T-helper 17 cell (primary cell): ENCODE data around the gene LILRA6. TPM values are rescaled to one million over a fixed set of nuclear protein-coding genes. Genes with fewer than 3 reads are reported as not detected.
"Not testable (repeated sequence)": the region's sequence is repeated elsewhere in the genome, so short reads cannot be mapped to it uniquely, and the experiment has no call there.

Source experiments
- ATAC-seq: fragments of 150-1000 bp; cut with Tn5 transposase; 2 replicates; pipeline ENCODE4 v1.10.0; 2021; ENCODE audit warnings: mild to moderate bottlenecking, moderate library complexity
- DNase-seq, 3 donors: peaks; one replicate each; pipeline versions ENCODE4 v3.0.0 to v3.0.0-alpha.2; 2020 to 2021
- H3K9me3 ChIP-seq: one replicate; pipeline ENCODE4 v1.7.0; 2013; ENCODE audit warnings: low read length, mild to moderate bottlenecking; ENCODE audit not compliant: control insufficient read depth, poor library complexity, severe bottlenecking
- H3K27ac Mint-ChIP-seq: one replicate; pipeline ENCODE4 v1.8.0; 2022; ENCODE audit warnings: mild to moderate bottlenecking, moderate library complexity, mixed read lengths
- H3K27me3 Mint-ChIP-seq: one replicate; pipeline ENCODE4 v1.8.0; 2022; ENCODE audit warnings: mixed read lengths
- H3K36me3 Mint-ChIP-seq: one replicate; pipeline ENCODE4 v1.8.0; 2022; ENCODE audit warnings: low read depth, mixed read lengths
- H3K4me1 Mint-ChIP-seq: one replicate; pipeline ENCODE4 v1.8.0; 2022; ENCODE audit warnings: mild to moderate bottlenecking, mixed read lengths
- H3K4me3 Mint-ChIP-seq: one replicate; pipeline ENCODE4 v1.8.0; 2022; ENCODE audit warnings: mild to moderate bottlenecking, moderate library complexity, mixed read lengths
- total RNA-seq, 4 donors: library from RNA in 2 of 4; stranded (reverse) in 2 of 4; gene quantifications; one replicate each; pipeline ENCODE4 v1.2.3 and lab custom pipeline; 2022 to 2026

The LILRA6 gene
- total RNA-seq (1 to 10 TPM in 1 of 2 donors, under 1 TPM in 1; 0.91 to 2.4 TPM), total RNA-seq (lab: John Stamatoyannopoulos, UW) (0.15 to 0.46 reads per million in 2 donors)

- peak within 1 kb of the TSS; percentile 27 for H3K27ac Mint-ChIP-seq
- ATAC-seq: peak; percentile 60
- not testable (repeated sequence) for DNase-seq, H3K27me3 Mint-ChIP-seq, H3K36me3 Mint-ChIP-seq, H3K4me1 Mint-ChIP-seq, H3K9me3 ChIP-seq
- peak within 1 kb of the TSS; percentile 19 for H3K4me3 Mint-ChIP-seq
These were observed at the start of gene LILRA6 for GRCh38 chr19:54242646-54243045. LILRA6 (minus strand) TSS chr19:54242790.

- not testable (repeated sequence) for ATAC-seq, H3K27ac Mint-ChIP-seq, DNase-seq, H3K36me3 Mint-ChIP-seq, H3K4me1 Mint-ChIP-seq, H3K4me3 Mint-ChIP-seq, H3K9me3 ChIP-seq
- H3K27me3 Mint-ChIP-seq: peaks cover 53% of the 10 kb centered on the region
These were observed 46.6 kb upstream of the LILRA6 start for GRCh38 chr19:54289160-54289559.

- H3K9me3 ChIP-seq: no peaks in the 10 kb centered on the region
- DNase-seq (no peak), ATAC-seq (no peak)
- H3K4me1 Mint-ChIP-seq: peaks cover 7% of the 10 kb centered on the region
- H3K27ac Mint-ChIP-seq: no peak overlapping the region
- peaks cover 57% of the 10 kb centered on the region for H3K27me3 Mint-ChIP-seq
- H3K36me3 Mint-ChIP-seq: peaks cover 6% of the 10 kb centered on the region
- H3K4me3 Mint-ChIP-seq: no peak overlapping the region
These were observed 44.9 kb upstream of the LILRA6 start for GRCh38 chr19:54287456-54287855.

GRCh38 chr19:54286283-54286682, 43.7 kb upstream of the LILRA6 start:
- H3K27ac Mint-ChIP-seq, H3K36me3 Mint-ChIP-seq, H3K9me3 ChIP-seq, H3K4me3 Mint-ChIP-seq, DNase-seq, ATAC-seq: not testable (repeated sequence)
- Mint-ChIP-seq H3K4me1 (peaks cover 11% of the 10 kb centered on the region), H3K27me3 (peaks cover 67% of the 10 kb centered on the region)

- H3K4me3 Mint-ChIP-seq, H3K36me3 Mint-ChIP-seq, H3K9me3 ChIP-seq, DNase-seq, H3K27ac Mint-ChIP-seq: not testable (repeated sequence)
- Mint-ChIP-seq H3K27me3 (peaks cover 72% of the 10 kb centered on the region), H3K4me1 (peaks cover 13% of the 10 kb centered on the region)
- ATAC-seq: peak; percentile 67
These were observed 43.0 kb upstream of the LILRA6 start for GRCh38 chr19:54285427-54286056.

GRCh38 chr19:54282686-54283470, 40.3 kb upstream of the LILRA6 start:
- no peak overlapping the region for H3K4me3 Mint-ChIP-seq
- no peaks in the 10 kb centered on the region for H3K9me3 ChIP-seq
- DNase-seq (no peak), ATAC-seq (no peak)
- H3K4me1 Mint-ChIP-seq: peaks cover 11% of the 10 kb centered on the region
- H3K27ac Mint-ChIP-seq: no peak overlapping the region
- peaks cover 77% of the 10 kb centered on the region for H3K27me3 Mint-ChIP-seq
- peaks cover 6% of the 10 kb centered on the region for H3K36me3 Mint-ChIP-seq

GRCh38 chr19:54281729-54282075, 39.1 kb upstream of the LILRA6 start:
- not testable (repeated sequence) for ATAC-seq, H3K27ac Mint-ChIP-seq, DNase-seq, H3K36me3 Mint-ChIP-seq, H3K4me3 Mint-ChIP-seq, H3K9me3 ChIP-seq
- peaks cover 11% of the 10 kb centered on the region for H3K4me1 Mint-ChIP-seq
- peaks cover 67% of the 10 kb centered on the region for H3K27me3 Mint-ChIP-seq

GRCh38 chr19:54281007-54281728, 38.6 kb upstream of the LILRA6 start, which contains the start of gene LILRB2:
LILRB2 (minus strand) TSS chr19:54281110; CDS start chr19:54280496, 614 bp downstream.
- no peak for ATAC-seq

GRCh38 chr19:54280441-54280840, 37.9 kb upstream of the LILRA6 start:
- not testable (repeated sequence) for DNase-seq, H3K27ac Mint-ChIP-seq, ATAC-seq, H3K9me3 ChIP-seq, H3K36me3 Mint-ChIP-seq, H3K4me3 Mint-ChIP-seq
- H3K27me3 Mint-ChIP-seq: peaks cover 75% of the 10 kb centered on the region
- H3K4me1 Mint-ChIP-seq: peaks cover 11% of the 10 kb centered on the region

More at GRCh38 chr19:54281007-54281728, 38.6 kb upstream of the LILRA6 start, which contains the start of gene LILRB2:
- no peaks in the 10 kb centered on the region for H3K9me3 ChIP-seq
- peaks cover 11% of the 10 kb centered on the region for H3K4me1 Mint-ChIP-seq
- no peak within 1 kb of the TSS for H3K4me3 Mint-ChIP-seq
- no peak within 1 kb of the TSS for H3K27ac Mint-ChIP-seq
- H3K36me3 Mint-ChIP-seq: peaks cover 6% of the 10 kb centered on the region
- peaks cover 67% of the 10 kb centered on the region for H3K27me3 Mint-ChIP-seq
- no peak for DNase-seq

GRCh38 chr19:54280025-54280424, 37.4 kb upstream of the LILRA6 start:
- not testable (repeated sequence) for H3K4me3 Mint-ChIP-seq, H3K9me3 ChIP-seq, H3K36me3 Mint-ChIP-seq, H3K27ac Mint-ChIP-seq, DNase-seq, ATAC-seq
- peaks cover 77% of the 10 kb centered on the region for H3K27me3 Mint-ChIP-seq
- H3K4me1 Mint-ChIP-seq: peaks cover 11% of the 10 kb centered on the region

- ATAC-seq (no peak), DNase-seq (no peak)
- H3K4me3 Mint-ChIP-seq: no peak overlapping the region
- H3K4me1 Mint-ChIP-seq: peaks cover 7% of the 10 kb centered on the region
- peaks cover 74% of the 10 kb centered on the region for H3K27me3 Mint-ChIP-seq
- H3K27ac Mint-ChIP-seq: no peak overlapping the region
- H3K9me3 ChIP-seq: no peaks in the 10 kb centered on the region
- H3K36me3 Mint-ChIP-seq: peaks cover 3% of the 10 kb centered on the region
These were observed 36.9 kb upstream of the LILRA6 start for GRCh38 chr19:54279406-54279962.

GRCh38 chr19:54278571-54279195, 36.1 kb upstream of the LILRA6 start:
- ATAC-seq, H3K36me3 Mint-ChIP-seq, H3K4me3 Mint-ChIP-seq, H3K9me3 ChIP-seq, H3K27ac Mint-ChIP-seq, H3K4me1 Mint-ChIP-seq, DNase-seq: not testable (repeated sequence)
- H3K27me3 Mint-ChIP-seq: peaks cover 77% of the 10 kb centered on the region
